GM12864 (cell line): ENCODE data around the gene MAGI2.

ENCODE experiments used
- DNase-seq: peaks from one replicate; pipeline ENCODE4 v3.0.0-alpha.2; 2011; ENCODE audit warnings: low read depth
- H3K4me3 ChIP-seq: 2 replicates; pipeline ENCODE4 v1.5.1; 2011; ENCODE audit warnings: mild to moderate bottlenecking, low read depth, low read length, control low read depth
- CTCF ChIP-seq: IDR thresholded peaks from 2 replicates; pipeline ENCODE4 v1.5.1; 2011; ENCODE audit warnings: low read depth, mild to moderate bottlenecking, moderate library complexity, low read length, control low read depth, inconsistent platforms; ENCODE audit errors: missing control alignments

Gene MAGI2

GRCh38 chr7:78402096-78402495 lies 1051.4 kb downstream of the MAGI2 start:
- no peak for TF ChIP-seq CTCF
- no peak for DNase-seq
- H3K4me3 ChIP-seq = no peak overlapping the region

- H3K4me3 ChIP-seq = no peak overlapping the region
- TF ChIP-seq CTCF = no peak
- DNase-seq = no peak
Measured at GRCh38 chr7:78400038-78400437, 1053.4 kb downstream of the MAGI2 start.

GRCh38 chr7:78399033-78399769 lies 1054.3 kb downstream of the MAGI2 start:
- TF ChIP-seq CTCF = no peak
- no peak for DNase-seq
- H3K4me3 ChIP-seq = no peak overlapping the region

- TF ChIP-seq CTCF = no peak
- no peak overlapping the region for H3K4me3 ChIP-seq
- DNase-seq = no peak
Measured at GRCh38 chr7:78398576-78398975, 1054.9 kb downstream of the MAGI2 start.

- TF ChIP-seq CTCF = no peak
- no peak for DNase-seq
- H3K4me3 ChIP-seq = no peak overlapping the region
Measured at GRCh38 chr7:78398081-78398480, 1055.4 kb downstream of the MAGI2 start.

- H3K4me3 ChIP-seq = no peak overlapping the region
- no peak for TF ChIP-seq CTCF
- DNase-seq = no peak
Measured at GRCh38 chr7:78396210-78396609, 1057.3 kb downstream of the MAGI2 start.
